GM21825 (cell line): ENCODE measurements around the gene LDHAL6B.

ENCODE experiments used
- ATAC-seq: cut with Tn5 transposase; IDR thresholded peaks from one replicate; pipeline ENCODE4 v1.9.1; 2021; ENCODE audit warnings: mild to moderate bottlenecking, moderate library complexity; ENCODE audit not compliant: unreplicated experiment

LDHAL6B gene

DNA sequence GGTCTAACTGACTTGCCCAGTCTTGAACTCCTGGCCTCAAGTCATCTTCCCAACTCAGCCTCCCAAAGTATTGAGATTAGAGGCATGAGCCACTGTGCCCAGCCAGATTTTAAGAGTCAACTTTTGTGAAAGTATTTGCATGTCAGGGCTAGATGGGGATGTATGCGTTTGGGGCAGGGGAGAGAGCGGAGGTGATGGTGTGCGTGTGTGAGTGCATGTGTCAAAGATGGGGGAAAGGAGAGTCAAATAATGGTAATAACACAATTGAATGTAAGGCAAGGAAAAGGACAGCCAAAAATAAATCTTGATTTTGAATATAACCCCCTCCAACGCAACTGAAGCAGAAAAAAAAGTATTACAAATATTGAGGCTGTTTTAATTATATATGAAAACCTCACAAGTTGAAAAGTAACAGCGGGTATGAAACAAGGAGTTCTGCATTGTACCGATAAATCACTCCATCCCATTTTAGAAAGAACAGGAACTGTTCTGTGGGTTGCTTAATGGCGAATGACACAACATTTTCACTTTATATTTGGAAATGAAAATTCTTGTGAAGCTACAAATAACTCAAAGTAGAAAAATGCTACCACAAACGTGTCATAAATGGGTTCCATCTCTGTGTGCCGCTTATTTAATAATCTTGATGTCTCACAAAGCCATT is 29.9 kb upstream of the LDHAL6B start:
- no peak for ATAC-seq

DNA sequence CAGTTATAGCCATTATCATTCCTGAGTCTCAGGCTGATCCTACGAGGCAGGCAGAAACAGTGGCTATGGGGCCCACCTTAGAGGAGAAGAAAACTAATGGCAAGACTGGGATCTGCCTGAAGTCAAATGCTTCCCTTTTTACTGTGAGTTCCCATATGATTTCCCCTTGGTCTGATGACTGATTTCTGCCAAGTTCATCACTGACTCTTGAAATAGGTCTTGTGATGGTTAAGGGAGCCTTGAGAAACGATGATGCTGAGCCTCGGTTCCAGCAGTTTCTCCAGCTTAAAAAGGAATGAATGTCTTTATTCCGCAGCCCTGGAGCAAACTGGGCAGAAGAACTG is 29.4 kb upstream of the LDHAL6B start:
- ATAC-seq: no peak

DNA sequence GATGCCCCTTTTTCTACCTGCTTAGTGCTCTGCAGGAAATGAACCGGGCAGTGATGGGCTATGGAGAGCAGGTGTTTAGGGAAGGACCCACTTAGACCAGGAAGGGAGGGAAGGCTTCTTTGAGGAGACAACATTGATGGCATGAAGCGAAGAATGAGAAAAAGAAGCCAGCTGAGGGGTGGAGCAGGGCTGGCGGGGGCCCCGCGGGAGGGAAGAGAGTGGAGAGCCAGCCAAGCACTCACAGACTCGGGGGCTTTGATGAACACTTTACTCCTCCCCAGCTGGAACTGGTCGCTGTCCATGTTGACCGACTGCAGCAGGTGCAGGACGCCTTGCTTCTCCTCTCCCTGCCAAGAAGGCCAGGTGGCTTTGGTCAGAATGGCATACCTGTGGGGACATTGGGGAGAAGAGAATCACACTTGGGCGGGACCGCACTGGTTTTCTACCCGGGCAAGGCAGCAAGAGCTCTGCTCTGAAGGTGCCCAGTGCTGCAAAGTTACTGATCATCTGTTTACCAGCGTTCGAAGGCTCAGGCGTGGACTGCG is 28.4 kb upstream of the LDHAL6B start:
- ATAC-seq: no peak

DNA sequence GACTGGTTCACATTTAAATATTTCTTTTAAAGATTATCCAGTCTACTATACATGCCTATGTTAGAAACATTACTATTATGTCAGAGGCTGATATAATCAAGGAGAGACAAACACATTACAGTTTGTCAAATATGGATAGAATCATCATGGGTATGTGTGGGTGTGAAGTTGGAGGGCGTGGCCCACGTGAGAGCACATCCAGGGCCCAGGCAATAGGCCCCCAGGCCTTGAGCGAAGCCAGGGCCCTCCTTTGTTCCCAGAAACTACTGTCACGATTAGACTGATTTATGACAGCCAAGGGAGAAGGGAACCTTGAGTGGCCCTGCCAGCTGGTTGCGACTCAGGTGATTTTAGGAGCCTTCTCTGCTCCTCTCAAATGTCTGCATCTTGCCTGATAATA is 26.9 kb upstream of the LDHAL6B start:
- ATAC-seq: no peak

DNA sequence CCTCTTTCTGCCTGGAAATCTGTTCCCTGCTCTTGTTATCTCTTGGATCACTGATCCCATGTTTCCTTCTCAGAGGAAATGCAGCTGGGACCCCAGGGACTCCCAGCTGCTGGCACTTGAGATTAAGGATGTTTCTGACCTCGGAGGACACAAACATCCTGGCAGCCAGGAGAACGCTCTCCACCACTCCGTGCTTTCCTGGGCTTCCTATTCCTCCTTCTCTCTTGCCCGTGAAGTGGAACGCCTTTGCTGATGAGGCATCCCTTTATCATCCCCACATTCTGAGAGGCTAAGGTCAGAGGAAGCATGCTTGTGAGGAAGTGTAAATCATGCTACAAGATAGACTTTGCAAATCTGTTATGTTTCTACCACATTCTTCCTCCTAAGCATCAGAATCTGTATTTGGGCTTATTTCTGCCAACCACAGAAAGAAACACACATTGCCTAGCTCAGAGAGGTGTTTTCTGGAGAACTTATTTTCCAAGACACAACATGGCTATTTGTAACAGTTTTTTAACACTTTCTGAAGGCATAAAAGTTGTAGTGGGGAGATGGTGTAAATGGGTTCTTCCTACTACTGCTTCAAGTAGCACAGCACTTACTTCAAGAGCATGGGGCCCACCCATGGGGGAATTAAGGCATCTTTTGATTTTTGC is 25.6 kb upstream of the LDHAL6B start:
- no peak for ATAC-seq

DNA sequence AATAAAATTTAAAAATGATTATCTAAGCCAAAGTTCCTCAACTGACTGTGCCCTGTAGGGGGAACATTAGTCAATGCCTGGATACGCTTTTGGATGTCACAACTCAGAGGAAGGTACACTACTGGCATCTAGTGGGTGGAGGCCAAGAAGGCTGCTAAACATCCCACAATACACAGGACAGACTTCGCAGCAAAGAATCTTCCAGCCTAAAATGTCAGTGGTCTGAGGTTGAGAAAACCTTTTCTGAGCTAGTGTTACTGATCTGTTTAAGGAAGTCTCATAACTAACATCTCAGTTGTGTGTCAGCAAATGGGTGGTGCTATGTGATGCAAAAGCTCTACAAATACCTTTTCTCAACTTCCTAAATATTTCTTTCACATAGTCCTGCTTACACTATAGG is 20.9 kb upstream of the LDHAL6B start:
- ATAC-seq: no peak

DNA sequence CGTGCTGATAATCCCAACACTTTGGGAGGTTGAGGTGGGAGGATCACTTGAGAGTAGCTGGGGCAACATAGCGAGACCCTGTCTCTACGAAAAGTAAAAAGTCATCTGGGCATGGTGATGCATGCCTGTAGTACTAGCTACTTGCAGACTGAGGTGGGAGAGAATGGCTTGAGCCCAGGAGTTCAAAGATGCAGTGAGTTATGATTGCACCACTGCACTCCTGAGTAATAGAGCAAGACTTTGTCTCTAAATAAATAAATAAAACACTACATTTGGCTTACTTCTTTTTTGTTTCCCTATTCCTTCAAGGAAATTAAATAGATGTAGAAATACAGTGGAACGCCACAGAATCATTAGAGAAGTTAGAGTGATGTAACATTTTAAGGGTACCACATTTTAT is 20.1 kb upstream of the LDHAL6B start:
- no peak for ATAC-seq

DNA sequence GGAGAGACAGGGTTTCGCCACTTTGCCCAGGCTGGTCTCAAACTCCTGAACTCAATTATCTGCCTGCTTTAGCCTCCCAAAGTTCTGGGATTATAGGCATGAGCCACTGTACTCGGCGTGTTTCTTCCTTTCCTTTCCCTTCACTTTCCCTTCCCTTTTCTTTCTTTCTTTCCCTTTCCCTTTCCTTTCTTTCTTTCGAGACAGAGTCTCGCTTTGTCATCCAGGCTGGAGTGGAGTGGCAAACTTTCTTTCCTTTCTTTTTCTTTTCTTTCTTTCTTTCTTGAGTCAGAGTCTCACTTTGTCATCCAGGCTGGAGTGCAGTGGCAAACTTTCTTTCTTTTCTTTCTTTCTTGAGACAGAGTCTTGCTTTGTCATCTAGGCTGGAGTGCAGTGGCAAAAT is 17.4 kb upstream of the LDHAL6B start:
- no peak for ATAC-seq

DNA sequence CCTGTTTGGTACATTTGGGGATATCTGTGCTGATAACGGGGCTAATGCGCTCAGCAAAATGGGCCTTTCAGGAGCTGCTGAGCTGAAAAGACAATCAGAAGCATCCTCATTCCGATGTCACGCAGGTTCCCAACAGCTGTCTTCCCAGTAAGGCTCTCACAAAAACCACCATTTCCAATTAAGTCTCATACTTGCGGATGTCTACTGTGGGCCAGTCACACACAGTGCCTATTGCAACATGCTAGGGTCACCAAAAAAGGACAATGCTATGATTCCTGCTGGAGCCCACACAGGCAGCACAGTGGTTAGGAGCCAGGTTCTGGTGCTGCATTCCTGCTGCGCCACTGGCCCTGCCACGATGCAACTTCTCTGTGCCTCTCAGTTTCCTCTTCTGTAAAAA is 16.4 kb upstream of the LDHAL6B start:
- ATAC-seq: no peak

DNA sequence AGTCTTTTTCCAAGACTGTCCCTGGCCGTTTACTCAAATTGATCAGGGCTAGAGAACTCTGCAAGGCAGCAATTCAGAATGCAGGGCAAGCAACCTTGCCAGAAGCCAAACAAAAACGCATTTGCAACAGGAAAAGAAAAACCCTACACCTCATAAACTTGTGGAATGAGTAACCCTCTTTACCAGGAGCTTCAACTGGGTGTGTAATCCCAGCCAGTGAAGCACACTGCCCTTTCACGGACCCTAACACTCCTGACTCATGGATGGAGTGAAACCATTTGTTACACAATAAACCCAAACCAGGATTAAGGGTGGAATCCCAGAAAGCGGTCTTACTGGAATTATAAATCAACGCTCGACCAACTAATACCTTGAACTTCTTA is 14.8 kb upstream of the LDHAL6B start:
- no peak for ATAC-seq

DNA sequence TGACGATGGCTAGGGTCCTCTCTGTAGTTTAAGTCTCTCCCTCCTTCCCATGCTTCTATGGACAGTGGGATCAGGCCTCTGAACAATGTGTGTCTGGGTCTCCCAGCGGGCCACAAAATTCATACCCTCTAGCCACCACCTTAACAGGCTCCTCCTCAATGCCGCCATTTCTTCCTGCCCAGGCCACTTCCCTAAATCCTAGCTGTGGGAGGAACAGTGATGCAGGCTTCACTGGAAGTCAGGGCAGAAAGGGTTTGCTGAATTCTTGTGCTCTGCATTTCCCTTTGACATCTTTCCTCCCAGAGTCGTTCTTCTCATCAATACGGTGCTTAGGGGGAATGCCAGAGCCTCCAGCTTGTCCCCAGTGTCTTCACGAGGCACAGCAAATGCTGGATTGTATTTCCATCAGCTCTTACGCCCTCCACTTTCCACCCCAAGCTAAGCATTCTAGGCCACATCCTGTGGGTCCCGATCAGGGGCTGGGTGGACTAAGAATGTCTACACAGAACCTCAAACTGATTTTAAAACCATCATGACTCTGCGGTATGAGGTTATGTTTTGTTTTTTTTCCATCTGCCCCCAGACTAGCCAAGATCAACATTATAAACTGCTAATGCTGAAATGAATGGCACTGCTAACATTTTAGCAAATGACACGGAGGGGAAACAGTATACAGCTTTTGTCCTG is 11.9 kb upstream of the LDHAL6B start:
- no peak for ATAC-seq

DNA sequence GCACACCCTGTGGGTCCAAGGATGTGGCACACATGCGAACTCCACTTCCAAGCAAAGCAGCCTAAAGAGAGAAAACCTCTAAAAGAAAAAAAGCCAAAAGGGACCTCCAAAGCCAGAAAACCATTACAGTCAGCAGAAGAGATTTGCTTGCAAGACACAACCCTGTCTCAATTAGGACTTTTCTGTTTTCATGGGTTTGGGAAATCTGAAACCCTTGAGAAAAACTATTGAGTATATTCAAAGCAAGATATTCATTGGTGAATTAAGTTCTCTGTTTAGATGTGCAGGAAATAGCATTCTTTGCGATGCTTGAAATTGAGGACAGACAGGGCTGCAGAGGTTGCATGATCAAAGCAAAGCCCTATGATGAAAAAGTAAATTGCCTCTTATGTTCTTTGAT is 10.2 kb upstream of the LDHAL6B start:
- ATAC-seq: no peak

DNA sequence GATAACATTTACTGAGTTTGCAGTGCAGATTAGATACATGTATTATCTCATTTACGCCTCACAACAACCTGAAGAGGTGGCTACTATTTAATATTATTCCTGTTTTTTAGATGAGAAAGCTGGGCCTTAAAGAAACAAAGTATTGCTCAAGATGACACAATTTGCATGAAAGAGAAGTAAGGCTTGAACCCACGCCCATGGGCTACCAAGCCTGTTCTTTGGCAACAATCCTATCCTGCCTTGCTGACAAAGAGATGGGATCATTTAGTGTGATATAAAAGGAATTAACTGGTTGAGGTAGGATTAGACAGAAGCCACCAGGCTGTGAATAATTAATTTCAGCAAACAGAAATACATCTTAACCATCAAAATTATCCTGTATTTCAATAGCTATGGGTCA is 9.2 kb upstream of the LDHAL6B start:
- ATAC-seq: no peak

DNA sequence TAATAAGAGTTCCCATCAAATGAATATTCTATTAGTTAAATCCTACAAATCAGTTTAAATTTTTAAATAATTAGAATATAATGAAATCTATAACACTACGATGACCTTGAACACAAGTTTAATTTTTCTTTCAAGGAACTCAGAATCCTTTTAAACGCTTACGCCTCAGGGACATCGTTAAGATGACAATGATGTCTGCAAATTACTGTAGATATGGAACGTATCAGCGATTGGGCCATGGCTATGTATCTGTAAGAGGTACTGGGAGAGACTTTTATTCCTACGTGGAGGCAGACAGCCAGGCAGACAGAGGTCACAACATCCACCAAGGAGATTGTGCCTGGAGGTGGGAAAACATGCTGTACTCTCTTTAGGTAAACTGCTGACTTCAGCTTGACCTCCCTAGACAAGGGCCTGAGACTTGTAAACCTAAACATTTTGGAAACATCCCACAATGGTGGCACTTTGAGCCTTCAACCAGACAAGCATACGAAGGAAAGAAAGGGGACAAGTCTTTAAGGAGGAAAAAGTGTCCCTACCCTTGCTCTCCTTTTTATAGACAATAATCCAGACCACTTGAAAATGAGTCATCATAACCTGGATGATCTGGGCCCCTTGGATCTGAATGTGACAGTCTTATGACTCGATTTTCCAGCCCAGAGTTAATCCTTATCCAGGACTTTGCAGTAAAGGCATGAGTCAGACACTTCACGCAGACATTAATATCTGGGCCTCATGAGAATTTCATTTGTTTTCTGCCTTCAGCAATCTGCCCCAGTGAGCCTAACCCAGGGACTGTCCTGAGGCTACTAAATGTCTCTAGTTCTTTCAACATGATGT is 6.8 kb upstream of the LDHAL6B start:
- ATAC-seq: no peak

DNA sequence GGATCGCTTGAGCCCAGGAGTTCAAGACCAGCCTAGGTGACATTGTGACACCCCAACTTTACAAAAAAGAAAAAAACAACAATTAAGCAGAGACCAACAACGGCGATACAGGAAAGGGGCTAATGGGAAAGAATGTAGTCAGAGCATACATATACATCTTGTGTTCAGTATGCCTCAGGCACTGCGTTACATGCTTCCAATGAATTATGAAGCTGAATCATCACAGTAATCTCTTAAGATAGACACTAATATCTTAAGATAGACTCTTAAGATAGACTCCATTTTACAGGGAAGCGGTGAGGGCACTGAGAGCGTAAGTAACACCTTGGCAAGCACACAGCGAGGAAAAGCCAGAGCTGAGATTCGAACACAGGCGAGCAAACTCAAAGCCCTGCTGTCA is 6.1 kb upstream of the LDHAL6B start:
- ATAC-seq: no peak

DNA sequence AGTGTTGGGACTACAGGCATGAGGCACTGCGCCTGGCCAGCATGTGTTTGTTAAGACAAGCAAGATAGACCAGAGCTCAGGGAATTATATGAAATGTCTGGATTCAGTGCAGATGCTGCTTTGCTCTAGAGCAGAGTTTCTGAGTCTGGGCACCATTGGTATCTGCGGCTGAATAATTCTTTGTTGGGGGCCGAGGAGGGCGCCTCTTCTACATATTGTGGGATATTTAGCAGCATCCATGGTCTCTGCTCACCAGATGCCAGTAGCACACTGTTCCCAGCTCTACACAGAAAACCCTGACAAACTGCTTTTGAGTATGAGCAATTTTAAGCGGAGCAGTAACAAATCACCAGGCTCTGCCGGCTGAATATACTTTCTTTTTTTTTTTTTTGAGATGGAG is 3.6 kb upstream of the LDHAL6B start:
- no peak for ATAC-seq

DNA sequence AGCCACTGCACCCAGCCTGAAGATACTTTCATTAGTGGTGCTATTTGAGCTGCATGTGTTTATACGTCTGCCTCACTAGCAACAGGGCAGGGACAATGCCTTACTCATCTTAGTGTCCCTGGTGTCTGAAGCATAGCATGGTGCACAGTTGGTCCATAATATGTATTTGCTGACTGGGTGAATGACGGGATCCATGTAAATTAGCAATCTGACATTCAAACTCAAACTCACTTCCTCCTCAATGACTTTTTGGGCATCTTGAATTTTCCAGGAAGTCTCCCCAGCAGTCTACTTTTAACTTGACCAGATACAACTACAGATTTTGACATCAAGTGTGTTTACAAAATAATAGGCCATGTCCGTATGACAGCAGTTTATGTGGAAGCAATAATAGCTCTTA is 3.0 kb upstream of the LDHAL6B start:
- no peak for ATAC-seq

DNA sequence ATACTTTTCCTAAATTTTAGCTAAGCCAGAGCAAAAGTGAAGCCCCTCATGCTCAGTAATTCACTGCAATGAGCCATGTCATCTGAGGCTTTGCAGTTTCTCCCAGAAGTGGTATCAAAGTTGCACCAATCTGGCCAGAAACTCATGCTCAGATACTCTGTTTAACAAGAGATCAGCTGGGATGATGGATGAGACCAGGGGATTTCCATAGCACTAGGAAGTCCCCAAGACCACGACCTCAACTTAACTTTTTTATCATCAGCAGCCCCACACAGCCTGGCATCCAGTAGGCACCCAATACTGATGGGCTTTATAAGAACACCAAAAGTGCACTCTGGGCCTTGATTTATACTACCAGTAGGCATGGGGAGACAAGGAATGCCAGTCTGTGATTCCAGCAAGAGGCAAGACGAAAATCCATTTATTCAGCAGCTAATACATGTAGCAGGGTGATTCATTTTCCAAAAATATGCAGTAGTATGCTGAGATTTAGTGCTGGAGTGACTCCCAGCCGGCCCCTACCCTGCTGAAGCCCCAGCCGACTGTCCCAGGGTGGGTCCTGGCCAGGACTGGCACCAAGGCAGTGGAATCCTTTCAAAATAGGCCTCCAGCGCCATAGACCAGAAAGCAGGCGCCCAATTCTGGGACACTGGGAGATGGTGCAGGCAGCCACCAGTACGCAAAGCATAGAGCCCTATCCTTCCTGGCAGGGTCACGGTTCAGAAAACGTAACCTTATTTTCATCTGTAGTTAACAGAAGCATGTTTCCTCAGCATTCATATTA is 612 bp upstream of the LDHAL6B start:
- no peak for ATAC-seq

DNA sequence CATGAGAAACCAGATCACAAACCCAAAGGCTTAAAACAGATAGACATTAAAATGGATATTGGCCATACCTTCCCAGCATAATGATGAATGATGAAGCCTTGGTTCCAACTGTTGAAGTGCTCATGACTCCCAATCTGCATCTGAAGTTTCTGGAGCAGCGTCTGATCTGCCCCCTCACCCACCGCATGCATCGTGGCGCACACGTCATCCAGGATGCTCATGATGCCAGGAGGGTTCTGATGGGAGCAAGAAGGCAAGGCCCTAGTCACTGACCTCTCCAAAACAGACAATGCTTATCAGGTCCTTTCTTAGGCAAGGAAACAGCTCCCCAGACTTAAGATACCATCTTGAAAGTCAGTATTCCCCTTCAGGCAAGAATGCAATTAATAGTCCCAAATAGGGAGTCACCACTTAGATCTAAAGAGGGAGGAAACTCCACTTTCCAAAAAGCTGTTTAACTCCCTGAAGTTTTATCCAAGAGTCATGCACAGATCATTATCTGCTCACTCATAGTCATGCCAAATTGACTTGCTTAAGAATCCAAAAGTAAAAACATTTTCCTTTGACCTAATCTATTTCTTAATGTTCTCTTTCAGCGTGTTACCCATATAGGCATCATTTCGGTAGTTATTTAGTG is 2.1 kb downstream of the LDHAL6B start:
- no peak for ATAC-seq

DNA sequence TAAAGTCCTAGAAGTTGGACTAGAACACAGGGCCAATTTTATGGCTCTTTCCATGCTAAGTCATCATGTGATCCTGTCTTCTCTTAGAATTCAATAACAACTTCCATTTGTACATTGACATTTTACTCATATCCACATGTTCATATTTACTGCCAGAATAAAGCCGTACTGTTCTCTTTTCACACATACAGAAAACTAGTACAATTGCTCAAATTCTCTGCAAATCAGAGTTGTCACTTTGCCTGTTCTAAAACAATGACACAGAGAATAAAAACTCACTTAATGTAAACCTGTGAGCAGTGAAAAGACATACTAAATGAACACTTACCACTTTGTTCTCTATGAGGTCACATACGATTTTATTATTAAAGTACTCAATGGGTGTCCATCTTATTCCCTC is 3.5 kb downstream of the LDHAL6B start:
- ATAC-seq: no peak
